HepG2 (cell line): ENCODE results near the gene ADGRL3.

ENCODE experiments used
- ARNTL ChIP-seq: sonication (generic); formaldehyde crosslinking; IDR thresholded peaks from 2 replicates; pipeline ENCODE4 v1.4.0; 2020; ENCODE audit warnings: mild to moderate bottlenecking, missing genetic modification reagents
- DPF2 ChIP-seq: sonication (generic); formaldehyde crosslinking; IDR thresholded peaks from 2 replicates; pipeline ENCODE4 v1.4.0; 2020; ENCODE audit warnings: mild to moderate bottlenecking, low read depth, missing genetic modification reagents, borderline replicate concordance
- EZH2 ChIP-seq: conservative IDR thresholded peaks from 2 replicates; pipeline ENCODE4 v1.6.1; 2012; ENCODE audit warnings: mild to moderate bottlenecking, low read depth, low read length, moderate library complexity
- KDM5B ChIP-seq: sonication (generic); formaldehyde crosslinking; IDR thresholded peaks from 2 replicates; pipeline ENCODE4 v1.4.0; 2020; ENCODE audit warnings: missing genetic modification reagents, mild to moderate bottlenecking, borderline replicate concordance
- MED1 ChIP-seq: sonication (generic); formaldehyde crosslinking; IDR thresholded peaks from 2 replicates; pipeline ENCODE4 v1.4.0; 2020; ENCODE audit warnings: missing genetic modification reagents
- NFIB ChIP-seq: sonication (generic); formaldehyde crosslinking; IDR thresholded peaks from 2 replicates; pipeline ENCODE4 v1.9.0; 2021; ENCODE audit warnings: missing genetic modification reagents, mild to moderate bottlenecking, borderline replicate concordance
- SRSF4 ChIP-seq: fragments of 200-400 bp; formaldehyde crosslinking; IDR thresholded peaks from one replicate; pipeline ENCODE4 v1.6.1; 2018; ENCODE audit warnings: mild to moderate bottlenecking, low read depth, low read length, moderate library complexity; ENCODE audit not compliant: poor library complexity, severe bottlenecking
- TAF15 ChIP-seq: fragments of 200-400 bp; formaldehyde crosslinking; IDR thresholded peaks from one replicate; pipeline ENCODE4 v1.6.1; 2018; ENCODE audit warnings: mild to moderate bottlenecking, low read depth, low read length; ENCODE audit not compliant: poor library complexity, severe bottlenecking
- ZNF292 ChIP-seq: sonication (generic); formaldehyde crosslinking; IDR thresholded peaks from 2 replicates; pipeline ENCODE4 v1.8.1; 2022; ENCODE audit warnings: mild to moderate bottlenecking, low read depth, missing genetic modification reagents, borderline replicate concordance
- ZNF367 ChIP-seq: sonication (generic); formaldehyde crosslinking; IDR thresholded peaks from 2 replicates; pipeline ENCODE4 v1.4.0; 2020; ENCODE audit warnings: missing genetic modification reagents, borderline replicate concordance
- ZNF891 ChIP-seq: sonication (generic); formaldehyde crosslinking; IDR thresholded peaks from 2 replicates; pipeline ENCODE4 v1.5.0; 2020; ENCODE audit warnings: mild to moderate bottlenecking, missing genetic modification reagents
- TF ChIP-seq, protein P1 (sequence below): sonication (generic); formaldehyde crosslinking; IDR thresholded peaks from 2 replicates; pipeline ENCODE4 v1.5.0; 2020; ENCODE audit warnings: mild to moderate bottlenecking, missing genetic modification reagents, moderate library complexity
- TF ChIP-seq, protein P2 (sequence below), 2 experiments: fragments of 450-650 bp in 1 of 2; sonication (generic) in 1 of 2; formaldehyde crosslinking; IDR thresholded peaks; 2 replicates each; pipeline versions ENCODE4 v1.5.0 to v1.8.0; 2020 to 2022; ENCODE audit warnings: mild to moderate bottlenecking in 1 of 2, missing genetic modification reagents in 1 of 2

DNA sequence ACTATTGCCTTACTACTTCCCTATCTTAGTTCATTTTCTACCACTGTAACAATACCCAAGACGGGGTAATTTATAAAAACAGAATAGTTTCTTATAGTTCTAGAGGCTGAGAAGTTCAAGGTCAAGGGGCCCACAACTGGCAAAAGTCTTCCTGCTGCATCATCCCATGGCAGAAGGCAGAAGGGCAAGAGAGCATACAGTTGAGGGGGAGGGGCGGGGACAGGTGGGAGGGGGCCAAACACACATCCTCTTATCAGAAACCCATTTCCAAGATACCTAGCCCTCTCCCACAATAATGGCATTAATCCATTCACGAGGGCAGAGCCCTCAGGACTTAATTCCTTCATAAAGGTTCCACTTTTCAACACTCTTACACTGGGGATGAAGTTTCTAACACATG lies 690.2 kb downstream of the ADGRL3 start:
- no peak for TF ChIP-seq ARNTL (CRISPR knock-in tag)
- TF ChIP-seq EZH2, result no peak
- TF ChIP-seq, protein P1, sequence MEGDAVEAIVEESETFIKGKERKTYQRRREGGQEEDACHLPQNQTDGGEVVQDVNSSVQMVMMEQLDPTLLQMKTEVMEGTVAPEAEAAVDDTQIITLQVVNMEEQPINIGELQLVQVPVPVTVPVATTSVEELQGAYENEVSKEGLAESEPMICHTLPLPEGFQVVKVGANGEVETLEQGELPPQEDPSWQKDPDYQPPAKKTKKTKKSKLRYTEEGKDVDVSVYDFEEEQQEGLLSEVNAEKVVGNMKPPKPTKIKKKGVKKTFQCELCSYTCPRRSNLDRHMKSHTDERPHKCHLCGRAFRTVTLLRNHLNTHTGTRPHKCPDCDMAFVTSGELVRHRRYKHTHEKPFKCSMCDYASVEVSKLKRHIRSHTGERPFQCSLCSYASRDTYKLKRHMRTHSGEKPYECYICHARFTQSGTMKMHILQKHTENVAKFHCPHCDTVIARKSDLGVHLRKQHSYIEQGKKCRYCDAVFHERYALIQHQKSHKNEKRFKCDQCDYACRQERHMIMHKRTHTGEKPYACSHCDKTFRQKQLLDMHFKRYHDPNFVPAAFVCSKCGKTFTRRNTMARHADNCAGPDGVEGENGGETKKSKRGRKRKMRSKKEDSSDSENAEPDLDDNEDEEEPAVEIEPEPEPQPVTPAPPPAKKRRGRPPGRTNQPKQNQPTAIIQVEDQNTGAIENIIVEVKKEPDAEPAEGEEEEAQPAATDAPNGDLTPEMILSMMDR (CRISPR knock-in tag), result no peak
- TF ChIP-seq ZNF292 (CRISPR knock-in tag), result no peak
- TF ChIP-seq ZNF891 (CRISPR knock-in tag), result no peak
- no peak for TF ChIP-seq DPF2 (CRISPR knock-in tag)
- TF ChIP-seq ZNF367 (CRISPR knock-in tag), result no peak
- TF ChIP-seq NFIB (CRISPR knock-in tag), result no peak
- TF ChIP-seq MED1 (CRISPR knock-in tag), result no peak
- TF ChIP-seq KDM5B (CRISPR knock-in tag), result no peak
- TF ChIP-seq, protein P2, sequence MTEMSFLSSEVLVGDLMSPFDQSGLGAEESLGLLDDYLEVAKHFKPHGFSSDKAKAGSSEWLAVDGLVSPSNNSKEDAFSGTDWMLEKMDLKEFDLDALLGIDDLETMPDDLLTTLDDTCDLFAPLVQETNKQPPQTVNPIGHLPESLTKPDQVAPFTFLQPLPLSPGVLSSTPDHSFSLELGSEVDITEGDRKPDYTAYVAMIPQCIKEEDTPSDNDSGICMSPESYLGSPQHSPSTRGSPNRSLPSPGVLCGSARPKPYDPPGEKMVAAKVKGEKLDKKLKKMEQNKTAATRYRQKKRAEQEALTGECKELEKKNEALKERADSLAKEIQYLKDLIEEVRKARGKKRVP (CRISPR knock-in tag; IDR thresholded peaks at IDR 0.05), result no peak
- no peak for TF ChIP-seq SRSF4
- no peak for TF ChIP-seq TAF15
